IMR-90 (cell line): ENCODE results near the gene GJC2. TPM values are rescaled to one million over a fixed set of nuclear protein-coding genes. Genes with fewer than 3 reads are reported as not detected.

Source experiments
- ATAC-seq: fragments of 200-7000 bp; cut with Tn5 transposase; 2 replicates; pipeline ENCODE4 v1.9.1; 2020; ENCODE audit warnings: low read depth, mild to moderate bottlenecking, moderate library complexity
- BruUV-seq: library from RNA; stranded (reverse); fragments of 400-500 nt; replicated peaks from 2 replicates; lab custom pipeline; 2021; lab: Mats Ljungman, UMichigan
- CTCF ChIA-PET: fragments of 300-600 bp; formaldehyde crosslinking; extraction: SDS; loops from one replicate; lab custom pipeline; 2021; ENCODE audit warnings: antibody characterized with exemption; lab: Yijun Ruan, JAX
- POLR2A ChIA-PET: fragments of 300-600 bp; sonication (Branson Sonifier 250); formaldehyde crosslinking; loops from one replicate; lab custom pipeline; 2022; ENCODE audit warnings: antibody characterized with exemption; ENCODE audit not compliant: unreplicated experiment; lab: Charles Lee
- DNase-seq: peaks from one replicate; pipeline ENCODE4 v3.0.0; 2013
- H2AFZ ChIP-seq: replicated peaks from 2 replicates; pipeline ENCODE3; 2013; ENCODE audit warnings: low read length, mild to moderate bottlenecking; ENCODE audit not compliant: poor library complexity
- H2AK5ac ChIP-seq: 2 replicates; pipeline ENCODE4 v1.6.1; 2013; ENCODE audit warnings: low read depth, low read length, inconsistent platforms
- H2AK9ac ChIP-seq: replicated peaks from 2 replicates; pipeline ENCODE3; 2013; ENCODE audit warnings: mild to moderate bottlenecking, low read depth, low read length, moderate library complexity; ENCODE audit not compliant: poor library complexity
- H2BK120ac ChIP-seq: 2 replicates; pipeline ENCODE4 v1.6.1; 2013; ENCODE audit warnings: low read depth, low read length, inconsistent platforms
- H2BK15ac ChIP-seq: 3 replicates; pipeline ENCODE4 v1.6.1; 2013; ENCODE audit warnings: low read depth, low read length, inconsistent platforms
- H2BK20ac ChIP-seq: 2 replicates; pipeline ENCODE4 v1.6.1; 2013; ENCODE audit warnings: low read depth, mild to moderate bottlenecking, inconsistent platforms, low read length, moderate library complexity
- H2BK5ac ChIP-seq: 2 replicates; pipeline ENCODE4 v1.6.1; 2013; ENCODE audit warnings: mild to moderate bottlenecking, low read depth, low read length, inconsistent platforms; ENCODE audit not compliant: poor library complexity, severe bottlenecking
- H3K14ac ChIP-seq: replicated peaks from 2 replicates; pipeline ENCODE4 v1.6.1; 2013; ENCODE audit warnings: low read depth, low read length, inconsistent platforms
- H3K18ac ChIP-seq: 2 replicates; pipeline ENCODE4 v1.6.1; 2013; ENCODE audit warnings: low read depth, low read length, control low read depth
- H3K23ac ChIP-seq: 2 replicates; pipeline ENCODE4 v1.6.1; 2013; ENCODE audit warnings: low read depth, low read length, inconsistent platforms
- H3K27ac ChIP-seq: 2 replicates; pipeline ENCODE4 v1.5.1; 2013; ENCODE audit warnings: mild to moderate bottlenecking, control low read depth, low read length; ENCODE audit not compliant: insufficient read depth
- H3K27me3 ChIP-seq: 2 replicates; pipeline ENCODE4 v1.6.1; 2013; ENCODE audit warnings: low read length; ENCODE audit not compliant: control insufficient read depth, insufficient read depth
- H3K36me3 ChIP-seq: 2 replicates; pipeline ENCODE4 v1.6.1; 2013; ENCODE audit warnings: low read length, mixed read lengths; ENCODE audit not compliant: control insufficient read depth, insufficient read depth
- H3K4ac ChIP-seq: 2 replicates; pipeline ENCODE4 v1.6.1; 2013; ENCODE audit warnings: low read depth, low read length, inconsistent platforms
- H3K4me1 ChIP-seq: 2 replicates; pipeline ENCODE4 v1.6.1; 2013; ENCODE audit warnings: low read length, mixed read lengths; ENCODE audit not compliant: control insufficient read depth, insufficient read depth
- H3K4me2 ChIP-seq: 2 replicates; pipeline ENCODE4 v1.6.1; 2013; ENCODE audit warnings: low read depth, mild to moderate bottlenecking, control low read depth, low read length, moderate library complexity
- H3K4me3 ChIP-seq: 2 replicates; pipeline ENCODE4 v1.5.1; 2013; ENCODE audit warnings: low read depth, mild to moderate bottlenecking, control low read depth, low read length, moderate library complexity; ENCODE audit not compliant: insufficient read depth
- H3K56ac ChIP-seq: 2 replicates; pipeline ENCODE4 v1.6.1; 2013; ENCODE audit warnings: low read length, inconsistent platforms; ENCODE audit not compliant: insufficient read depth; ENCODE audit errors: extremely low read depth
- H3K79me1 ChIP-seq, 2 experiments: 2 replicates each; pipeline ENCODE4 v1.6.1; 2013; ENCODE audit warnings: low read length in 2 of 2, inconsistent platforms in 1 of 2, low read depth in 1 of 2
- H3K9ac ChIP-seq: 2 replicates; pipeline ENCODE4 v1.6.1; 2013; ENCODE audit warnings: low read depth, low read length, control low read depth
- H3K9me1 ChIP-seq: 2 replicates; pipeline ENCODE4 v1.6.1; 2013; ENCODE audit warnings: low read length, inconsistent platforms; ENCODE audit not compliant: insufficient read depth
- H3K9me3 ChIP-seq: 2 replicates; pipeline ENCODE4 v1.6.1; 2013; ENCODE audit warnings: low read length; ENCODE audit not compliant: control insufficient read depth, insufficient read depth
- H4K20me1 ChIP-seq: 2 replicates; pipeline ENCODE4 v1.6.1; 2013; ENCODE audit warnings: low read length, inconsistent platforms; ENCODE audit not compliant: insufficient read depth
- H4K5ac ChIP-seq: 2 replicates; pipeline ENCODE4 v1.6.1; 2013; ENCODE audit warnings: mild to moderate bottlenecking, low read depth, low read length, control low read depth
- H4K8ac ChIP-seq, 2 experiments: 2 replicates each; pipeline ENCODE4 v1.6.1; 2013; ENCODE audit warnings: low read depth in 2 of 2, low read length in 2 of 2, control low read depth in 1 of 2, inconsistent platforms in 1 of 2
- H4K91ac ChIP-seq: 2 replicates; pipeline ENCODE4 v1.6.1; 2013; ENCODE audit warnings: low read depth, low read length, inconsistent platforms; ENCODE audit not compliant: insufficient read depth
- CEBPB ChIP-seq: IDR thresholded peaks from 2 replicates; pipeline ENCODE4 v1.6.1; 2012; ENCODE audit warnings: low read depth, low read length, improper control_type of control experiment
- CHD1 ChIP-seq: IDR thresholded peaks from 2 replicates; pipeline ENCODE4 v1.6.1; 2012; ENCODE audit warnings: low read depth, low read length, improper control_type of control experiment
- CTCF ChIP-seq: conservative IDR thresholded peaks from 2 replicates; pipeline ENCODE4 v1.5.1; 2012; ENCODE audit warnings: mild to moderate bottlenecking, low read depth, low read length, improper control_type of control experiment
- FOS ChIP-seq: fragments of 150-350 bp; IDR thresholded peaks from 2 replicates; pipeline ENCODE4 v1.6.1; 2016; ENCODE audit warnings: low read depth, low read length
- MAFK ChIP-seq: IDR thresholded peaks from 2 replicates; pipeline ENCODE4 v1.6.1; 2012; ENCODE audit warnings: low read depth, low read length, improper control_type of control experiment
- NFE2L2 ChIP-seq: fragments of 150-350 bp; IDR thresholded peaks from 2 replicates; pipeline ENCODE4 v1.6.1; 2016; ENCODE audit warnings: low read depth, mild to moderate bottlenecking, low read length
- POLR2A ChIP-seq: IDR thresholded peaks from 2 replicates; pipeline ENCODE4 v1.6.1; 2012; ENCODE audit warnings: mild to moderate bottlenecking, low read depth, low read length
- RCOR1 ChIP-seq: IDR thresholded peaks from 2 replicates; pipeline ENCODE4 v1.6.1; 2012; ENCODE audit warnings: mild to moderate bottlenecking, low read length, improper control_type of control experiment; ENCODE audit not compliant: insufficient replicate concordance
- SMC3 ChIP-seq: fragments of 150-350 bp; IDR thresholded peaks from 2 replicates; pipeline ENCODE4 v1.6.1; 2016; ENCODE audit warnings: low read depth, mild to moderate bottlenecking, antibody characterized with exemption, low read length, moderate library complexity
- WGBS, 2 experiments: methylation state at CpG; one replicate each; pipeline versions ENCODE4 v1.1.5 to v1.1.7; 2013; ENCODE audit warnings: missing lambda C conversion rate in 2 of 2; ENCODE audit not compliant: insufficient read length in 1 of 2; ENCODE audit errors: extremely low coverage in 2 of 2; 5-methylcytosine and 5-hydroxymethylcytosine counted together
- dilution Hi-C: fragments of 300-500 bp; cut with HindIII; formaldehyde crosslinking; loops from one replicate; pipeline ENCODE4 v1.14.3; 2018; ENCODE audit warnings: low sequenced_read_pairs; ENCODE audit not compliant: unreplicated experiment
- in situ Hi-C: fragments of 300-500 bp; cut with MboI; formaldehyde crosslinking; loops from 3 replicates; pipeline ENCODE4 v1.14.3; 2019; ENCODE audit warnings: low sequenced_read_pairs, inconsistent platforms, mixed read lengths
- intact Hi-C: fragments of 100-400 bp; cut with micrococcal nuclease; formaldehyde crosslinking; loops from 2 replicates; pipeline ENCODE4 v1.10.0; 2022
- polyA plus RNA-seq, 3 experiments: library from polyadenylated mRNA; depleted of rRNA; stranded (reverse); fragments of >200 nt; gene quantifications; 2 replicates each; pipeline ENCODE4 v1.2.3, GENCODE V29; 2012; ENCODE audit warnings: low replicate concordance in 1 of 3
- total RNA-seq: library from RNA; depleted of rRNA; stranded (reverse); fragments of >200 nt; gene quantifications from 2 replicates; pipeline ENCODE4 v1.2.3, GENCODE V29; 2012

Gene GJC2
- total and polyA plus RNA-seq, 2 of the 4 experiments (the other 2 are of a cell fraction), result 1.1 to 1.7 TPM

- no TSS peak for BruUV-seq
- no peak overlapping the region for H3K4ac ChIP-seq
- H3K4me2 ChIP-seq, result no peak overlapping the region
- H2BK120ac ChIP-seq, result no peak overlapping the region
- DNase-seq (no peak), ATAC-seq (no peak)
- no peak overlapping the region for H2BK15ac ChIP-seq
- TF ChIP-seq MAFK (no peak), POLR2A (no peak), CHD1 (no peak), SMC3 (no peak), FOS (no peak), CEBPB (no peak), RCOR1 (no peak), CTCF (no peak), NFE2L2 (no peak)
- peaks cover 15% of the 10 kb centered on the region for H3K36me3 ChIP-seq
- H2AK5ac ChIP-seq, result no peak overlapping the region
- in situ Hi-C loops, result no loop called here
- no peak overlapping the region for H3K23ac ChIP-seq
- no peak overlapping the region for H3K18ac ChIP-seq
- dilution Hi-C loops, result no loop called here
- 89% methylated on average over 7 of the region's 31 CpGs; no CpG with 5 or more reads in 1 of the 2 experiments for WGBS, 2 experiments
- H3K27me3 ChIP-seq, result no peaks in the 10 kb centered on the region
- no peak overlapping the region for H3K14ac ChIP-seq
- H4K8ac ChIP-seq, result no peak overlapping the region
- H2AK9ac ChIP-seq, result no peak overlapping the region
- no peak overlapping the region for H3K4me3 ChIP-seq
- CTCF ChIA-PET, result no interaction called here
- no peak overlapping the region for H2BK5ac ChIP-seq
- no peak overlapping the region for H2BK20ac ChIP-seq
- peaks cover 33% of the 10 kb centered on the region for H3K4me1 ChIP-seq
- no peak overlapping the region for H3K9ac ChIP-seq
- intact Hi-C loops, result no loop called here
- POLR2A ChIA-PET, result no interaction called here
- H4K91ac ChIP-seq, result no peak overlapping the region
- H3K9me1 ChIP-seq, result peaks cover 24% of the 10 kb centered on the region
- H3K9me3 ChIP-seq, result no peaks in the 10 kb centered on the region
- peaks cover 65% of the 10 kb centered on the region for H4K20me1 ChIP-seq
- H3K27ac ChIP-seq, result no peak overlapping the region
- no peak overlapping the region for H4K5ac ChIP-seq
- H3K79me1 ChIP-seq, result peaks cover 9 to 75% of the 10 kb centered on the region in 2 experiments
- no peak overlapping the region for H2AFZ ChIP-seq
- H3K56ac ChIP-seq, result no peak overlapping the region
Measured at GRCh38 chr1:228145463-228146416, 4.0 kb upstream of the GJC2 start.
